Astrocyte (in vitro differentiated cells and primary cell): ENCODE results near the gene CAMK2B. TPM values are rescaled to one million over a fixed set of nuclear protein-coding genes. Genes with fewer than 3 reads are reported as not detected.

Experiments
- DNase-seq: peaks from one replicate; pipeline ENCODE4 v3.0.0-alpha.2; 2010; ENCODE audit warnings: low read depth
- FAIRE-seq: peaks from 2 replicates; lab custom pipeline; 2011; peaks lifted over from hg19 to GRCh38; lab: Jason Lieb, UNC
- H2AFZ ChIP-seq: 2 replicates; pipeline ENCODE4 v1.6.0; 2012; ENCODE audit warnings: low read depth, low read length, inconsistent platforms
- H3K27ac ChIP-seq: 2 replicates; pipeline ENCODE4 v1.5.1; 2011; ENCODE audit warnings: low read depth, low read length, inconsistent platforms
- H3K27me3 ChIP-seq: 2 replicates; pipeline ENCODE4 v1.6.0; 2011; ENCODE audit warnings: low read length, inconsistent platforms; ENCODE audit not compliant: insufficient read depth
- H3K36me3 ChIP-seq: 2 replicates; pipeline ENCODE4 v1.5.1; 2011; ENCODE audit warnings: low read length, inconsistent platforms; ENCODE audit not compliant: insufficient read depth
- H3K4me1 ChIP-seq: 2 replicates; pipeline ENCODE4 v1.5.1; 2011; ENCODE audit warnings: low read length, inconsistent platforms; ENCODE audit not compliant: insufficient read depth
- H3K4me2 ChIP-seq: 2 replicates; pipeline ENCODE4 v1.6.0; 2012; ENCODE audit warnings: low read length, inconsistent platforms
- H3K4me3 ChIP-seq: 2 replicates; pipeline ENCODE4 v1.5.1; 2011; ENCODE audit warnings: low read depth, mild to moderate bottlenecking, low read length, inconsistent platforms; ENCODE audit not compliant: insufficient read depth
- H3K79me2 ChIP-seq: 2 replicates; pipeline ENCODE4 v1.6.0; 2012; ENCODE audit warnings: mild to moderate bottlenecking, low read length, inconsistent platforms; ENCODE audit not compliant: insufficient read depth
- H3K9ac ChIP-seq: 2 replicates; pipeline ENCODE4 v1.6.0; 2012; ENCODE audit warnings: mild to moderate bottlenecking, low read length, inconsistent platforms
- H3K9me3 ChIP-seq: 2 replicates; pipeline ENCODE4 v1.5.1; 2012; ENCODE audit warnings: low read depth, mild to moderate bottlenecking, low read length, inconsistent platforms; ENCODE audit not compliant: insufficient read depth
- H4K20me1 ChIP-seq: 2 replicates; pipeline ENCODE4 v1.6.0; 2012; ENCODE audit warnings: low read length, inconsistent platforms; ENCODE audit not compliant: insufficient read depth
- H3K27ac Mint-ChIP-seq: one replicate; pipeline ENCODE4 v1.8.0; 2021; ENCODE audit warnings: mild to moderate bottlenecking, mixed read lengths; ENCODE audit not compliant: unreplicated experiment
- H3K27me3 Mint-ChIP-seq: one replicate; pipeline ENCODE4 v1.8.0; 2021; ENCODE audit warnings: low read depth, mixed read lengths; ENCODE audit not compliant: unreplicated experiment
- H3K36me3 Mint-ChIP-seq: one replicate; pipeline ENCODE4 v1.8.0; 2021; ENCODE audit warnings: low read depth, mixed read lengths; ENCODE audit not compliant: unreplicated experiment
- H3K4me1 Mint-ChIP-seq: one replicate; pipeline ENCODE4 v1.8.0; 2021; ENCODE audit warnings: low read depth, mixed read lengths; ENCODE audit not compliant: unreplicated experiment
- H3K4me3 Mint-ChIP-seq: one replicate; pipeline ENCODE4 v1.8.0; 2021; ENCODE audit warnings: mild to moderate bottlenecking, moderate library complexity, mixed read lengths; ENCODE audit not compliant: unreplicated experiment
- H3K9me3 Mint-ChIP-seq: one replicate; pipeline ENCODE4 v1.8.0; 2021; ENCODE audit warnings: mild to moderate bottlenecking, mixed read lengths; ENCODE audit not compliant: unreplicated experiment
- EZH2 ChIP-seq: IDR thresholded peaks from 2 replicates; pipeline ENCODE4 v1.6.1; 2012; ENCODE audit warnings: mild to moderate bottlenecking, low read length, inconsistent platforms; ENCODE audit not compliant: insufficient read depth
- total RNA-seq: library from RNA; stranded (reverse); gene quantifications from 2 replicates; pipeline ENCODE4 v1.2.1, GENCODE V29; 2021
- TF ChIP-seq, protein P1 (sequence below): IDR thresholded peaks from 2 replicates; pipeline ENCODE4 v1.5.1; 2011; ENCODE audit warnings: low read depth, mild to moderate bottlenecking, inconsistent platforms, low read length, moderate library complexity; ENCODE audit not compliant: insufficient read depth

The CAMK2B gene
- total RNA-seq, 1 donor from 2014 or later, result 0.18 TPM

DNA sequence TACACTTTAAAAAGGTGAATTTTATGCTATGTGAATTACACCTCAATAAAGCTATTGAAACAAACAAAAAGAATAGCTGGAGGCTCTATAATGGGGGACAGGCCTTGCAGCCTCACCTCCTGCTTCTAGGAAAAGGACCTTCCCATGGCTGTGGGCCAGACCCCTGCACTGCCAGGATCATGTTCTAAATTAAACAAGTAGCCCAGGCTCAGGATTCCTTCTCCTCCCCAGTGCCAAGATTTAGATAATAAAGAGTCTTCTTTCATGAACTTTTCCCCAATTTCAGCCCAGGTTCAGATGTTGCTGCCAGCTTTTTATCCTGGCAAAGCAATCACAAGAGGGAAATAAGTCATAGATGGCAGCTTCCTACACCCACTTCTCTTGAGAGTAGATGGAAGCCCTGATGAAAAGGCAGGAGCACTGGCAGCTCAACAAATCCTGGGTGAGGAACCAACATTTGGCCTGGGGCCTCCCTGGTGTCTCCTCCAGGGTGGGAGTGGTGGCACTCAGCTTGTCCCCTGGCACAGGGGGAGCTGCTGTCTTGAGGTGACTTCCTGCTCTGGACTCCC, 22.2 kb upstream of the CAMK2B start:
- no peak overlapping the region for H3K27ac Mint-ChIP-seq
- H4K20me1 ChIP-seq, result no peaks in the 10 kb centered on the region
- no peak overlapping the region for H3K9ac ChIP-seq
- peaks cover 41% of the 10 kb centered on the region for H3K27me3 Mint-ChIP-seq
- no peak for FAIRE-seq
- H3K4me2 ChIP-seq, result no peak overlapping the region
- TF ChIP-seq, protein P1, sequence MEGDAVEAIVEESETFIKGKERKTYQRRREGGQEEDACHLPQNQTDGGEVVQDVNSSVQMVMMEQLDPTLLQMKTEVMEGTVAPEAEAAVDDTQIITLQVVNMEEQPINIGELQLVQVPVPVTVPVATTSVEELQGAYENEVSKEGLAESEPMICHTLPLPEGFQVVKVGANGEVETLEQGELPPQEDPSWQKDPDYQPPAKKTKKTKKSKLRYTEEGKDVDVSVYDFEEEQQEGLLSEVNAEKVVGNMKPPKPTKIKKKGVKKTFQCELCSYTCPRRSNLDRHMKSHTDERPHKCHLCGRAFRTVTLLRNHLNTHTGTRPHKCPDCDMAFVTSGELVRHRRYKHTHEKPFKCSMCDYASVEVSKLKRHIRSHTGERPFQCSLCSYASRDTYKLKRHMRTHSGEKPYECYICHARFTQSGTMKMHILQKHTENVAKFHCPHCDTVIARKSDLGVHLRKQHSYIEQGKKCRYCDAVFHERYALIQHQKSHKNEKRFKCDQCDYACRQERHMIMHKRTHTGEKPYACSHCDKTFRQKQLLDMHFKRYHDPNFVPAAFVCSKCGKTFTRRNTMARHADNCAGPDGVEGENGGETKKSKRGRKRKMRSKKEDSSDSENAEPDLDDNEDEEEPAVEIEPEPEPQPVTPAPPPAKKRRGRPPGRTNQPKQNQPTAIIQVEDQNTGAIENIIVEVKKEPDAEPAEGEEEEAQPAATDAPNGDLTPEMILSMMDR, result no peak
- no peak for TF ChIP-seq EZH2
- H3K27me3 ChIP-seq, result peaks cover 10% of the 10 kb centered on the region
- H3K36me3 ChIP-seq, result no peaks in the 10 kb centered on the region
- DNase-seq, result no peak
- H3K4me3 ChIP-seq, result no peak overlapping the region
- H3K27ac ChIP-seq, result no peak overlapping the region
- no peaks in the 10 kb centered on the region for H3K79me2 ChIP-seq
- no peaks in the 10 kb centered on the region for H3K4me1 ChIP-seq
- H3K4me1 Mint-ChIP-seq, result no peaks in the 10 kb centered on the region
- H3K9me3 Mint-ChIP-seq, result peaks cover 11% of the 10 kb centered on the region
- H2AFZ ChIP-seq, result no peak overlapping the region
- peaks cover 2% of the 10 kb centered on the region for H3K36me3 Mint-ChIP-seq
- no peak overlapping the region for H3K4me3 Mint-ChIP-seq
- no peaks in the 10 kb centered on the region for H3K9me3 ChIP-seq

DNA sequence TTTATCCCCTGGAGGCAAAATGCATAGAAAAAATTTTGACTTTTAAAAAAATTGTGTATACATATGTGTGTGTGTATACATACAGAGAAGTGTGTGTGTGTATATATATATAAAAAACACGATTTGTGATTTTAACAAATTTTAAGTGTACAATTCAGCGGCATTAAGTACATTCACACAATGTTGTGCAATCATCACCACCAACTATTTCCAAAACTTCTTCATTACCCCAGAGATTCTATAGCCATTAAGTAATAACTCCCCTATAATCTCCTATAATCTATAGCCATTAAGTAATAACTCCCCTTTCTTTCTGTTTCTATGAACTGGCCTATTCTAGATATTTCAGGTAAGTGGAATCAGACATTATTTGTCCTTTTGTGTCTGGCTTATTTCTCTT, 20.7 kb upstream of the CAMK2B start:
- Mint-ChIP-seq H3K27ac (no peak overlapping the region), H3K4me3 (no peak overlapping the region), H3K4me1 (no peaks in the 10 kb centered on the region), H3K27me3 (peaks cover 41% of the 10 kb centered on the region), H3K36me3 (peaks cover 2% of the 10 kb centered on the region), H3K9me3 (peaks cover 11% of the 10 kb centered on the region)
- Histone ChIP-seq H3K79me2 (no peaks in the 10 kb centered on the region), H3K4me1 (no peaks in the 10 kb centered on the region), H3K9me3 (no peaks in the 10 kb centered on the region), H3K27ac (no peak overlapping the region), H2AFZ (no peak overlapping the region), H3K4me2 (no peak overlapping the region), H4K20me1 (no peaks in the 10 kb centered on the region), H3K4me3 (no peak overlapping the region), H3K9ac (no peak overlapping the region), H3K27me3 (peaks cover 10% of the 10 kb centered on the region), H3K36me3 (no peaks in the 10 kb centered on the region)
- DNase-seq (no peak), FAIRE-seq (no peak)
- TF ChIP-seq EZH2, result no peak
- TF ChIP-seq, protein P1, result no peak

- Histone ChIP-seq H3K27me3 (peaks cover 10% of the 10 kb centered on the region), H3K4me3 (no peak overlapping the region), H3K79me2 (no peaks in the 10 kb centered on the region), H3K4me2 (no peak overlapping the region), H2AFZ (no peak overlapping the region), H3K9me3 (no peaks in the 10 kb centered on the region), H3K36me3 (no peaks in the 10 kb centered on the region), H3K9ac (no peak overlapping the region), H3K27ac (no peak overlapping the region), H3K4me1 (no peaks in the 10 kb centered on the region), H4K20me1 (no peaks in the 10 kb centered on the region)
- DNase-seq (no peak), FAIRE-seq (no peak)
- H3K9me3 Mint-ChIP-seq, result peaks cover 4% of the 10 kb centered on the region
- no peak overlapping the region for H3K27ac Mint-ChIP-seq
- no peak for TF ChIP-seq EZH2
- H3K27me3 Mint-ChIP-seq, result peaks cover 32% of the 10 kb centered on the region
- no peak overlapping the region for H3K4me3 Mint-ChIP-seq
- no peaks in the 10 kb centered on the region for H3K36me3 Mint-ChIP-seq
- H3K4me1 Mint-ChIP-seq, result no peaks in the 10 kb centered on the region
Measured at GRCh38 chr7:44341401-44341800, 16.0 kb upstream of the CAMK2B start.
